Activated T-cell treated with anti-CD3 and anti-CD28 coated beads for 24 hours (primary cell): ENCODE data around the gene RCL1.
A peak's percentile ranks its signal among the peaks of the same experiment; 100 is the strongest.
"Not testable (repeated sequence)": the region's sequence is repeated elsewhere in the genome, so short reads cannot be mapped to it uniquely, and the experiment has no call there.

Experiments used
- DNase-seq: peaks from one replicate; pipeline ENCODE4 v3.0.0-alpha.2; 2020; ENCODE audit warnings: low read depth

RCL1 gene

GRCh38 chr9:4792572-4793458 is at the start of gene RCL1:
Gene RCL1, plus strand, starts transcription at chr9:4792944. Its CDS starts 148 bp downstream, at chr9:4793092.
- DNase-seq, result peak; percentile 95

- DNase-seq, result no peak
These were observed 49.4 kb upstream of the RCL1 start for GRCh38 chr9:4743131-4743875.

GRCh38 chr9:4746278-4747030 is 46.3 kb upstream of the RCL1 start:
- no peak for DNase-seq

- no peak for DNase-seq
These were observed 44.1 kb upstream of the RCL1 start for GRCh38 chr9:4748612-4749011.

- DNase-seq, result no peak
These were observed 42.6 kb upstream of the RCL1 start for GRCh38 chr9:4750023-4750673.

- not testable (repeated sequence) for DNase-seq
These were observed 38.2 kb upstream of the RCL1 start for GRCh38 chr9:4754530-4754929.

GRCh38 chr9:4755026-4755609 is 37.6 kb upstream of the RCL1 start:
- DNase-seq, result no peak

GRCh38 chr9:4756420-4756819 is 36.3 kb upstream of the RCL1 start:
- DNase-seq, result no peak

- no peak for DNase-seq
These were observed 32.6 kb upstream of the RCL1 start for GRCh38 chr9:4760122-4760521.

GRCh38 chr9:4762108-4762885 is 30.4 kb upstream of the RCL1 start:
- peak; percentile 73 for DNase-seq

- no peak for DNase-seq
These were observed 29.7 kb upstream of the RCL1 start for GRCh38 chr9:4762886-4763541.

- DNase-seq, result no peak
These were observed 28.7 kb upstream of the RCL1 start for GRCh38 chr9:4764033-4764432.

- DNase-seq, result no peak
These were observed 24.1 kb upstream of the RCL1 start for GRCh38 chr9:4768681-4769080.

- DNase-seq, result no peak
These were observed 23.2 kb upstream of the RCL1 start for GRCh38 chr9:4769321-4770080.

- no peak for DNase-seq
These were observed 21.0 kb upstream of the RCL1 start for GRCh38 chr9:4771788-4772187.

GRCh38 chr9:4774209-4774608 is 18.5 kb upstream of the RCL1 start:
- DNase-seq, result no peak

- DNase-seq, result not testable (repeated sequence)
These were observed 17.8 kb upstream of the RCL1 start for GRCh38 chr9:4774958-4775357.

GRCh38 chr9:4780651-4781050 is 12.1 kb upstream of the RCL1 start:
- DNase-seq, result no peak

- DNase-seq, result no peak
These were observed 11.3 kb upstream of the RCL1 start for GRCh38 chr9:4781408-4781807.
